ENCODE data around the gene TACR2.
A peak's percentile ranks its signal among the peaks of the same experiment; 100 is the strongest.
"Not testable (repeated sequence)": the region's sequence is repeated elsewhere in the genome, so short reads cannot be mapped to it uniquely, and the experiment has no call there.

The TACR2 gene

DNA sequence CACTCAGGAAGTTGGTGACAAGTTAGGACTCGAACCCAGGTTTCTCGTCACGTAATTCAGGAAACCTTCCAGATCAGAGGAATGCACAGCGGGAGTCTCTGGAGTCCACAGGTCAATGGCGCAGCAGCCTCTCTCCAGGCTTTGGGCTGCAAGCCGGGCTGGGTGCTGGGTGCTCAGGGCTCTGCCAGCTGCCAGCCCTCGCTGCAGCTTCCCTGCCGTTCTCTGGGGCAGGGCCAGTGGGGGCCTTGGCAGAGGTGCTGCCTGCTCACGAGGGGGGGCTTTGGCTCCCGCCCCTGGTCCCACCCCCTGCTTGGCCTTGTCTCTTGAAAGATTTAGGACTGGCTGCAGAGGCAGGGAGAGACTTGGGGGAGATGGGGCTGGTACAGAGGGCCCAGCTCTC is at the start of gene TACR2:
Gene TACR2 (minus strand): TSS at position 224 of the 400 bp plus-strand sequence. CDS start 595 bp downstream, outside the sequence.
- DNase-seq: no peak

DNA sequence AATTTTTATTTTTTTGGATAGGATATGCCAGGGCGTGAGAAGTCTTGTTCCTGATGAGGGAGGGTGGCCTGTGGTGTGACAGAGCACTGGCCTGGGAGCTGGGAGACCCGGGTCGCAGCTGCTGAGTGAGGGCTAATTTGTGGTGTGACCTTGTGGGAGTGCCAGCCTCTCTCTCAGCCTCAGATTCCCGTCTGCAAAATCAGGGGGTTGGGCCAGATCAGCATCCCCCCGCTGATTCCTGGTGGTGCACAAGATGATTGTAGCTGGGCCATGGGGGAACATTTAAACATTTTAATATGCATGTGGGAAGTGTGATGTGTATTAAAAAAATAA is 49.4 kb upstream of the TACR2 start:
- DNase-seq: no peak

DNA sequence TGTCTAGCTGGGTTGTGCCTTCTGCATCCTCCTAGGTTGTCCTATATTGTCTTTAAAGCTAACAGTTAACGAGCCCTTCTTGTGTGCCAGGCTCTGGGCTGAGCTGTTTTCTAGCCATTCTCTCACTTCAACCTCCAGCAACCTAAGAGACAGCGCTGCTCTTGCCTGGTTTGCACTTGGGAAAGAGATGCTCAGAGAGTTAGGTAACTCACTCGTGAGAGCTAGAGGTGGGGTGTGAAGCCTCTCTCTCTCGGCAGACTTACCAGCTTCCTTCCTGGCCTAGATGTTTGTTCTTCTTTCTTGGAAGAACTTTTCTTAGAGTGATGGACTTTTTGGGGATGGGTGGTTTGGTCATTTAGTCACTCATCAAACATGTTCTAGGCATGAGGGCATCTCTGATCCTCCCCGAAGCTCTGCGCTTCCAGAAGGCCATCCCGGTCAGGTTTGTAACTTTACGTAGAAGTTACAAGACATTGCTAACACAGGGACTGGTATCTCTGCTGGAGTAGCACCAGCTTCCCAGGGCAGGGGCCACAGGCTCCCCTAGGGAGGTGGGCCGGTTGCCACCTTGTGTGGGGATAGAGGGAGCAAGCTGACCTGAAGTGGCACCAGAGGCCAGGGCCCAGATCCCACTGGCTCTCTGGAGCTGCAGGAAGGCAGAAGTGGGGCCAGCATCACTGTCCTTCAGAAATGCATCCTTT is 48.9 kb upstream of the TACR2 start:
- DNase-seq: no peak

- no peak for DNase-seq
These were observed 48.2 kb upstream of the TACR2 start for GRCh38 chr10:69464801-69465401.

DNA sequence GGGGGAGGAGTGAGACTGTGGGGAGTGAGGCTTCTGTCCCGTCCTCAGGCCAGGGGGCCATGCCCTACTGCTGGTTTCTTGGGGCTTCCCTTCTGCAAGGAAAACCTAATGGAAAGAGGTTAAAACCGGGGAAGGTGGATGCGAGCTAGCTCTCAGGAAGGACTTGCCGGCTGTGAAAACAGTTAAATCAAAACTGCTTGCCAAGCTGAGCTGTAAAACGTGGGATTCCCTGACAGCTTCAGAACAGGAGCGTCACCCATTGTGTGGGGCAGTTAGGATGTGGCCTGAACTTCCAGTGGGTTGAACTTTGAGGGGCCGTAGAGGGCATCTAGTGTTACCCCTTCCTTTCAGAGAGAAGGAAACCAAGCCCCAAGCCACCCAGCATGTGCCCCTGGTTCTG is 47.7 kb upstream of the TACR2 start:
- DNase-seq: no peak

DNA sequence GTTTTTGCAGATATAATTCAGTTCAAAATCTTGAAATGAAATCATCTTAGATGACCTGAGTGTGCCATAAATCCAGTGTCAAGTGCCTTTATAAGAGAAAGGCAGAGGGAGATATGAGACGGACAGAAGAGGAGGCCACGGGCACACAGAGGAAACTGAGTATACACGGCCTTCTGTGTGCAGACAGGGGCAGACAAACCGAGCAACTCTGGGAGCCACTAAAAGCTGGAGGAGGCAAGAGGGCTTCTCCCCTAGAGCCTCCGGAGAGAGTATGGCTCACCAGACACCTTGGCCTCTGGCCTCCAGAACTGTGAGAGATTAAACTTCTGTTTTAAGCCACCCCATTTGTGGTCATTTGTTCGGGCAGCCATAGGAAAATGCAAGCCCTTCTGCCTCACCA is 47.2 kb upstream of the TACR2 start:
- no peak for DNase-seq

DNA sequence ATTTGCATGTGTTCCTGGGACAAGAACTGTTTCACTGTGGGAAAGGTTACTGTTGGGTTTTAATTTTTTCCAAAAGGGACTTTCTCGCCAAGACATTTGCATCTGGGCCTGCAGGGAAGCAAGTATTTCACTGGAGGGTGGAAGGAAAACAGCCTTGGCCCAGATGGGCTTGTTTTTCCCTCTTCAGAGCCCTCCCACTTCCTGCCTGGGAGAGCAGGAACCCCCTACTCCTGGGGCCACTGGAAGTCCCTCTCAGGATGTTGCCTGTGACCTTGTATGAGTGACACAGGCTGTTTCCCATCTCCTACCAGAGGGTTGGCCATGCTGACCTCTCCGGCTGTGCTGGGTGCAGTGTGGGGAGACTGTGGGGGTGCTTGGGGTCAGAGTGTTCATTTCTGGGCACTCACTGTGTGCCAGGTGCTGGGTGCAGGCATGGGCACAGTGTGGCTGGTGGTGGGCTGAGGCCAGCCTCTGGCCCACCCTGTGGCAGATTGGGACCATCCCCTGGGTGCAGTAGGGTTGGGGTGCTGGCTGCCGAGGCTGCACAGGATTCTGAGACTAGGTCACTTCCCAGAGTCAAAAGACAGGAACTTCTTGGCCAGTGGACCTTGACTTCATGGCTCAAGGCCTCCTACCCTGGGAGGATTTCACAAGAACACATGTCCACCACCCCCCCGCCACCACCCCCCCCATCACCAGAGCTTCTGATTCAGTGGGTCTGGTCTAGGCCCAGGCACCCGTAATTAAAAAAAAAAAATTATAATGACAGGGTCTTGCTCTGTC is 44.7 kb upstream of the TACR2 start:
- DNase-seq: no peak

- no peak for DNase-seq
These were observed 44.0 kb upstream of the TACR2 start for GRCh38 chr10:69460576-69461242.

DNA sequence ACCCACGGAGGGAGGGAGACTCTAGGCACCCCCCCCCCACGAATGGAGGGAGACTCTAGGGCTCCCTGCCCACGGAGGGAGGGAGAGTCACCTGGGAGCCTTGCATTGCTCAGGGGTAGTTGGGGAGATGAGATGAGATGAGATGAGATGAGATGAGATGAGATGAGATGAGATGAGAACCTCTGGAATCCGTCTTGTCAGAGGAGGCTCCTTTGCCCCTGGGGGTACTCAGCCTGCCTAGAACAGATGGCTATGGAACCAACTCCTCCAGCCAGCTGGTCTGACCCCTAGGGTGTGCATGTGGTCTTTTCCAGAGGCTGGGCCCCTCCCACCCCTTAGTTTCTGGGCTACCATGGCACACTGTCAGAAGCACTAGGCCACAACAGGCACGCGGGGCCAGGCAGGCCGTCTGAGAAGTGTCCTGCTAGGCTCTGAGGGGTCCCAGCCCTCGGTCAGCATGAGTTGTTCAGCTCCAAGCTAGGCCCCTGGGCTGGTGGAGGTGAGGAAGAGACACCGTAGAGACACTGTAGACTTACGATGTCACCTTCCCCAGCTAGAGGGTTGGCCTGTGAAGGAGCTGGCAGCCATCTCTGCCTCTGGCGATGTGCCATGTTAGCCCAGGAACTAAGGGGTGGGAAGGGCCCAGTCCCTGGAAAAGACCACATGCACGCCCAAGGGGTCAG is 43.3 kb upstream of the TACR2 start:
- no peak for DNase-seq

- DNase-seq: no peak
These were observed 42.5 kb upstream of the TACR2 start for GRCh38 chr10:69459101-69459790.

GRCh38 chr10:69458430-69459100 is 41.8 kb upstream of the TACR2 start:
- DNase-seq: no peak

DNA sequence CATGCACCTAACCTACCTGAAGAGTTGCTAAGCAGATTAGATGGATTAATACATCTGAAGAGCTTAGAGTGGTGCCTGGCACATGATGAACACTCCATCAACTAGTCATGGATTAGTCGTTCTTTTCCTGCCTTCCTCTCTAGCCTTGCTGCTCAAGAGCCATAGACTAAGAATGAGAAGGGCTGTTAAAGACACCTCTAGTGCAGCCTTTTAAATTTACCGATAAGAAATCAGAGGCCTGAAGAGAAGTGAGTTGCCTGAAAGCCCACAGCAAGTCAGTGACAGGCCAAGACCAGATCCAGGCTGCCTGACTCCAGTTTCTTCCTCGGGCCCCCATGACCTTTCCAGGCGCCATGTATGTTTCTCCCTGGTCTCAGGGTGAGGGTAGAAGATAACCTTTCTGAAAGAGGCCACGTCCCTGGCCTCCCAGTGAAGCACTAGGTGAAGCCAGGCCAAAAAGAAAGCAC is 41.1 kb upstream of the TACR2 start:
- DNase-seq: no peak

DNA sequence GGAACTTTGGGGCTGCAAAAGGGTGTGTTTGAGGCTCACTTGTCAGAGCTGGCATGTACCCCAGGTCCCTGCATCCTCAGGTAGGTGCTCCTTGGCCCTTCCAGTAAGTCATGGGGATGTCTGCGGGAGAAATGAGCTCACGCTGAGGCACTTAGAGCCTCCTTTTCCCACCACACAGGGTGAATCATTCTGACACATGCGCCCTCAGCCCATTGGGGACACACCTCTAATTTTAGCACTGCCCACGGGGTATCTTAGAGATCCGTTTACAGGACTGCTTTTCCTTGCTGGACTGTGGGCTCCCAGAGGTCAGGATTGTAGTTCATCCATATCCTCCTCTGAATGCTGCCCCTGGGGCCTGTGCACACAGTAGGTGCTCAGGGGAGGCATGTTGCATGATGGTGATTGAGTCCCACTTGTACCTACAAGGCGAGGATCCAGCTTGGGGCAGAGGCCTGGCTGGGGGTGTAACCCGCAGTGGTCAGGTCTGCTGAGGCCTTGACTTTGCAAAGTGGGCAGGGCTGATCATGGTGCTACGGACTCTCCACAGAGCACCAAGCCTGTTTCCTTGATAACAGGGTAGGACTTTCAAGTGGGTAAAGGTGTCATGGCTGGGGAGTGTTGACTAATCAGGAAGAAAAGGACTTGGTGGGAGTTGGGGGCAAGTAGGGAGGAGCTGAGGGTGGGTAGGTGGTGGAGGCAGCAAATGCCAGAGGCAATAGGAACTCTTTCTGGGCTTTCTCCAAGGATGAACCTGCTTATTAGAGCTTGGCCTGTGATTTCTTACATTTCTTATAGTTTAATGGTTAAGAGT is 40.4 kb upstream of the TACR2 start:
- no peak for DNase-seq

GRCh38 chr10:69455006-69455763 is 38.5 kb upstream of the TACR2 start:
- no peak for DNase-seq

DNA sequence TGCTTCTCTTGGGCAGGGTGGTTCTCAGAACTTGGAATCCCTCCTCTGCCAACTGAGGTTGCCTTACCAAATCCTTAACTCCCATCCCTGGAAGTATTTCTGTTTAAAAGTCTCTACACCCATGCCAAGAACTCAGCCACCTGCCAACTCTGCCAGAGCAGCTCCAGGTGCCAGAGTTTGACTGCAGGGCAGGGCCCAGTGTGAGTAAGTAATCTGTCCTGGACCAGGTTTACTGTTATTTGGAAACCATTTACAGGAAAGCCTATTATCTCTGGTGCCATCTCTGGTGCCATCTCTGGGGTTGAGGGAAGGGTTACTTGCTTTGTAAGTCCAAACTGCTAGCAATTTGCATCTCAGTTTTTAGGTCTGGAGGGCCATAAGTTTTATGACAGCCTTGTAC is 37.1 kb upstream of the TACR2 start:
- no peak for DNase-seq

DNA sequence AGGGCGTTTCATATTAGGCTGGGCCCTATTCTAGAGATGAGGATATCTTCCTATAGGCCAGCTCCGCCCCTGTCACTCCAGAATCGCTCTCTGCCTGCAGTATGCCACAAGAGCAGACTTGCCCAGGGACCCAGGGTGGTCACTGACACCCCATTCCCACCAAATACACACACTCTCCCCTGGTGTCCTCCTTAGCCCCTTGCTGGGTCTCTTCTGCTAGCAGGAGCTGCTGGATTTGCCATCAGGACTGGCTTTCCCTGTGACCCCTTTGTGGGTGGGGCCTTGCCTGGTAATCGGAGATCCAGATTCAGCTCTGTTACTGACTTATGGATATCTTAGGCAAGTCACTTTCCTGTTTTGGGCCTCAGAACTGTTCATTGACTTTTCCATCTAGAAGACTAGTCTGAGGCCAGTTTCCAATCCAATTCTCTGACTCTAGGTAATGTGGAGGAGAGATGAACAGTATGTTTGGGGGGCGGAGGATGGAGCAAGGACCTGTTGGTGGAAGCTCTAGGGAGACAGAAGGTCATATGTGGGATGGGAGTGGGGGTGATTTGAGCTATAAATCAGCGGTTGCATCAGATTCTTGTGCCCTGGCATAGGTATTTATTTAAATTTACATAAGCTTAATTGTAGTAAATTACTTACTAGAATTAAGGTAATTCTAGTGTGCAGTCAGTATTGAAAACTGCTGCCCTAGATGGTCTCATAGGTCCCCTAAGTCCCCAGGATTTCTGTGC is 36.1 kb upstream of the TACR2 start:
- no peak for DNase-seq

DNA sequence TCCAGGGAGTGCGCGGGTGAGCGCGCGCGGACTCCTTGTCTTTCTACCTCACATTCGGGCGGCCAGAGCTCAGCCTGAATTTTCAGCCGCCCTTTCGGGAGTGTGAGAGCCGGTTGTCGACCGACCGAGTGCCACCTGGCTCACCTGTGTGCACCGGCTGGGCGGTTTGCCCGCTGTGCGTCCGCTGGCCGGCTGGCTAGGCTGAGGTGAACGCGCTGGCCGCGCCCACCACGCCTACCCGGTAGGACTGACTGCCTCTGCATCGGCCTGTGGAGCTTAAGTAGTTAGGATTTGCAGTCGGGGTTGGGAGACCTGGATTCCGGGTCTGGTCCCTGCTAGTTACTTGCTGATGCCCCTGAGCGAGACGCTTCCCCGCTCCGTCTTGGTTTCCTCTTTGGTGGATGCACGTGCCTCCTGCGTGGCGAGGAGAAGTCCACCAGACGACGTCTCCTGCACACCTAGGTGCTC is 35.1 kb upstream of the TACR2 start:
- no peak for DNase-seq

- peak; percentile 33 for DNase-seq
These were observed 34.6 kb upstream of the TACR2 start, which contains the start of gene TSPAN15 for GRCh38 chr10:69451209-69451783. Gene TSPAN15 (plus strand): TSS chr10:69451465. CDS start chr10:69451595, 130 bp downstream.

- DNase-seq: not testable (repeated sequence)
These were observed 33.7 kb upstream of the TACR2 start for GRCh38 chr10:69450395-69450794.

Measured in amniotic stem cell (primary cell).